D721Med (cell line): ENCODE results near the gene CSPG4.
"Not testable (repeated sequence)": the region's sequence is repeated elsewhere in the genome, so short reads cannot be mapped to it uniquely, and the experiment has no call there.

Experiments used
- DNase-seq: peaks from one replicate; pipeline ENCODE4 v3.0.0; 2011; ENCODE audit warnings: low spot score; ENCODE audit not compliant: insufficient read length
- FAIRE-seq: peaks from 2 replicates; lab custom pipeline; 2011; peaks lifted over from hg19 to GRCh38; lab: Jason Lieb, UNC
- CTCF ChIP-seq: IDR thresholded peaks from 2 replicates; pipeline ENCODE4 v1.5.1; 2012; ENCODE audit warnings: mild to moderate bottlenecking, control low read depth; ENCODE audit not compliant: insufficient read depth; ENCODE audit errors: missing control alignments

CSPG4 gene

GRCh38 chr15:75640483-75641178 is 72.0 kb downstream of the CSPG4 start:
- DNase-seq (no peak), FAIRE-seq (no peak)
- peak; percentile 51 for TF ChIP-seq CTCF

GRCh38 chr15:75639709-75640482 is 72.8 kb downstream of the CSPG4 start, which contains the start of gene IMP3:
Gene IMP3, minus strand, starts transcription at chr15:75640224. Its CDS starts 56 bp downstream, at chr15:75640168.
- peak; percentile 95 for DNase-seq
- no peak for TF ChIP-seq CTCF
- no peak for FAIRE-seq

GRCh38 chr15:75639191-75639708 is 73.4 kb downstream of the CSPG4 start:
- no peak for TF ChIP-seq CTCF
- FAIRE-seq: no peak
- DNase-seq: no peak

- no peak for DNase-seq
- TF ChIP-seq CTCF: no peak
- no peak for FAIRE-seq
These were observed 75.2 kb downstream of the CSPG4 start for GRCh38 chr15:75637245-75638009.

GRCh38 chr15:75636026-75636425 is 76.6 kb downstream of the CSPG4 start:
- FAIRE-seq: no peak
- no peak for TF ChIP-seq CTCF
- no peak for DNase-seq

GRCh38 chr15:75633922-75634321 is 78.7 kb downstream of the CSPG4 start:
- DNase-seq, FAIRE-seq: not testable (repeated sequence)

GRCh38 chr15:75631935-75632334 is 80.7 kb downstream of the CSPG4 start:
- DNase-seq: no peak
- no peak for FAIRE-seq
- no peak for TF ChIP-seq CTCF
